KG1 (cell line): Measurements from ENCODE around the gene RIMS1.

Experiments
- DNase-seq: peaks from one replicate; lab custom pipeline; 2025; lab: John Stamatoyannopoulos, UW

Gene RIMS1

GRCh38 chr6:71886184-71887005 lies at the start of gene RIMS1:
Gene RIMS1 (plus strand): TSS chr6:71886550. CDS start chr6:71887024, 474 bp downstream.
- no peak for DNase-seq

GRCh38 chr6:71851214-71851613 lies 35.1 kb upstream of the RIMS1 start:
- no peak for DNase-seq

- no peak for DNase-seq
These were observed 33.4 kb upstream of the RIMS1 start for GRCh38 chr6:71852948-71853347.

- DNase-seq, result no peak
These were observed 30.9 kb upstream of the RIMS1 start for GRCh38 chr6:71855406-71855805.

- no peak for DNase-seq
These were observed 7.3 kb upstream of the RIMS1 start for GRCh38 chr6:71879016-71879415.

- DNase-seq, result no peak
These were observed 825 bp downstream of the RIMS1 start for GRCh38 chr6:71887006-71887743.

GRCh38 chr6:71887744-71888230 lies 1.4 kb downstream of the RIMS1 start:
- DNase-seq, result no peak

GRCh38 chr6:71888756-71889340 lies 2.5 kb downstream of the RIMS1 start:
- DNase-seq, result no peak

GRCh38 chr6:71889366-71889765 lies 3.0 kb downstream of the RIMS1 start:
- DNase-seq, result no peak

- no peak for DNase-seq
These were observed 6.3 kb downstream of the RIMS1 start for GRCh38 chr6:71892641-71893040.

- no peak for DNase-seq
These were observed 14.3 kb downstream of the RIMS1 start for GRCh38 chr6:71900642-71901041.

GRCh38 chr6:71902261-71902660 lies 15.9 kb downstream of the RIMS1 start:
- DNase-seq, result no peak

GRCh38 chr6:71906813-71907212 lies 20.5 kb downstream of the RIMS1 start:
- DNase-seq, result no peak

- no peak for DNase-seq
These were observed 21.9 kb downstream of the RIMS1 start for GRCh38 chr6:71908162-71908765.

- DNase-seq, result no peak
These were observed 27.3 kb downstream of the RIMS1 start for GRCh38 chr6:71913444-71914234.

- no peak for DNase-seq
These were observed 42.7 kb downstream of the RIMS1 start for GRCh38 chr6:71929047-71929446.

- DNase-seq, result no peak
These were observed 47.5 kb downstream of the RIMS1 start for GRCh38 chr6:71933881-71934280.

GRCh38 chr6:71965404-71965803 lies 79.1 kb downstream of the RIMS1 start:
- DNase-seq, result no peak

GRCh38 chr6:71967436-71967835 lies 81.1 kb downstream of the RIMS1 start:
- no peak for DNase-seq

GRCh38 chr6:71977884-71978283 lies 91.5 kb downstream of the RIMS1 start:
- DNase-seq, result no peak

- DNase-seq, result no peak
These were observed 93.6 kb downstream of the RIMS1 start for GRCh38 chr6:71979911-71980310.

- no peak for DNase-seq
These were observed 96.0 kb downstream of the RIMS1 start for GRCh38 chr6:71982389-71982788.
